NCI-H69 (cell line): ENCODE measurements around the gene SCARB2.
"Not testable (repeated sequence)": the region's sequence is repeated elsewhere in the genome, so short reads cannot be mapped to it uniquely, and the experiment has no call there.

Experiments
- DNase-seq: peaks from one replicate; lab custom pipeline; 2025; lab: John Stamatoyannopoulos, UW

SCARB2 gene, protein sequence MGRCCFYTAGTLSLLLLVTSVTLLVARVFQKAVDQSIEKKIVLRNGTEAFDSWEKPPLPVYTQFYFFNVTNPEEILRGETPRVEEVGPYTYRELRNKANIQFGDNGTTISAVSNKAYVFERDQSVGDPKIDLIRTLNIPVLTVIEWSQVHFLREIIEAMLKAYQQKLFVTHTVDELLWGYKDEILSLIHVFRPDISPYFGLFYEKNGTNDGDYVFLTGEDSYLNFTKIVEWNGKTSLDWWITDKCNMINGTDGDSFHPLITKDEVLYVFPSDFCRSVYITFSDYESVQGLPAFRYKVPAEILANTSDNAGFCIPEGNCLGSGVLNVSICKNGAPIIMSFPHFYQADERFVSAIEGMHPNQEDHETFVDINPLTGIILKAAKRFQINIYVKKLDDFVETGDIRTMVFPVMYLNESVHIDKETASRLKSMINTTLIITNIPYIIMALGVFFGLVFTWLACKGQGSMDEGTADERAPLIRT

DNA sequence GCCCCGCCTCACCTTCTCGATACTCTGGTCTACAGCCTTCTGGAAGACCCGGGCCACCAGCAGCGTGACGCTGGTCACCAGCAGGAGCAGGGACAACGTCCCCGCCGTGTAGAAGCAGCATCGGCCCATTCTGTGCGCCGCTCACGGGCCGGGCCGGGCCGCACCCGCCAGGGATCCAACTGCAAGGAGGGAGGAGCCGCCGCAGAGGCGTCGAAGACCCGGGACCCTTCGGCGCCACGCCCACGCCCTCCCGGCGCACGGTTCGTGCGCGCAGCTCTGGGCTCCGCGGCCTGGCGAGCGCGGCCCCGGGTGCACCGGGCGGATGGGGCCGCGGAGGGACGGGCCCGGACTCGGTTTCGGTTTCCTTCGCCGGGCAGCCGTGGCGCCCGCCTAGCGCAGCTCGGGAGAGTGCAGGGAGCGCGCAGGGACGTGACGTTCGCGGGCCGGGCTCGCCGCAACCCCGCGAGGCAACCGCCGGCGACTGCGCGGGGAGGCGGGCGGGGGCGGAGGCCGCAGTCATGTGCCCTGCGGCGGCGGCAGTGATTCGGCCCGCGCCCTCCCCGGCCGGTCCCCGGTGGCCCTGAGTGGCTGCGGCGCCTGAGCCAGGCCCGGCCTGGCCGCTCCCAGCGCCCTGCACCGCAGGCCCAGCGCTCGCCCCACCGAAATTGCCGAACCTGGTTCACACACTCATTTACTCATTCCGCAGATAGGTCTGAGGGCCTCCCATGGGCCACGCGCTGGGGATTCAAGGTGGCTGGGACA, at the start of gene SCARB2:
Gene SCARB2, minus strand, starts transcription at position 410 of the 762 bp plus-strand sequence. Its CDS starts 281 bp downstream, at position 129.
- peak; percentile 87 for DNase-seq

DNA sequence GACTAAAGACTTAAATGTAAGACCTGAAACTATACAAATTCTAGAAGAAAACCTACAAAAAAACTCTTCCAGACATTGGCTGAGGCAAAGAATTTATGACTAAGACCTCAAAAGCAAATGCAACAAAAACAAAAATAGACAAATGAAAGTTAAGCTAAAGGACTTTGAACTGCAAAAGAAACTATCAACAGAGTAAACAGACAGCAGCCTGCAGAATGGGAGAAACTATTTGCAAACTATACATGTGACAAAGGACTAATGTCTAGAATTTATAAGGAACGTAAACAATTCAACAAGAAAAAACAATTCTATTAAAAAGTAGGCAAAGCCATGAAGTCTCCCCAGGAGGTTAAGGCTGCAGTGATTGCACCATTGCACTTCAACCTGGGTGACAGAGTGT, 46.9 kb upstream of the SCARB2 start:
- no peak for DNase-seq

DNA sequence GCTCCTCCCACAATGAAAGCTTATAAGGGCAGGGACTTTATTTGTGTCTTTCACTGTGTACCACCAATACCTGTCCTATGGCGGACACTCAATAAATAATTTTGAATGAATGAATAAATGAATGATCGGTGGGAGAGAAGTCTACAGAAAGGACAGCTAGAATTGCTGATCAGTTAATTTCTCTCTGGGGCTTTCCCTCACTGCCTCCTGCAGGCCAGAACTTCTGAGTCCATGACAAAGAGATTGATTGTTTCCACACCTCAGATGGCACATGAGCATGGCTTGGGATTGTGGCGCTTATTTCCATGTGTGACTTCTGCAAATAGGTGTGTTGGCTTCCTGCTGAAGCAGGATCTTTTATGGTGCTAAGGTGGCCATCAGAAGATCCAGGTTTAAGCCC, 44.2 kb upstream of the SCARB2 start:
- no peak for DNase-seq

DNA sequence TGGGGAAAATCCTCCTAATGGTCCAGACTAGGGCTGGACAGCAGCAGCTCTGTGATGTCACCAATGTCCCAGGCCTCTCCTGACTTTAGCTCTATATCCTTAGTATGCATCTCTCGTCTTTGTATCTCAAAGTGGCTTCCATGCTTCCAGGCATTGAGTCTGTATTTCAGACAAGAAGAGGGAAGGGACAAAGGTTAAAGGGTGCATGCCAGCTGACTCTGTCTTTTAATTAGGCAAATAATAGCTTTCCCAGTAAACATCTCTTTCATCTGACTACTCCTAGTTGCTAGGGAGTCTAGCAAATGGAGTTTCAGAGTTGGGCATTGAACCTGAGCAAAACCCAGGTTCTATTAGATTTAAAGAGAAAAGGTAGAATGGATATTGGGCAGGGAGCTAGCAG, 43.3 kb upstream of the SCARB2 start:
- no peak for DNase-seq

DNA sequence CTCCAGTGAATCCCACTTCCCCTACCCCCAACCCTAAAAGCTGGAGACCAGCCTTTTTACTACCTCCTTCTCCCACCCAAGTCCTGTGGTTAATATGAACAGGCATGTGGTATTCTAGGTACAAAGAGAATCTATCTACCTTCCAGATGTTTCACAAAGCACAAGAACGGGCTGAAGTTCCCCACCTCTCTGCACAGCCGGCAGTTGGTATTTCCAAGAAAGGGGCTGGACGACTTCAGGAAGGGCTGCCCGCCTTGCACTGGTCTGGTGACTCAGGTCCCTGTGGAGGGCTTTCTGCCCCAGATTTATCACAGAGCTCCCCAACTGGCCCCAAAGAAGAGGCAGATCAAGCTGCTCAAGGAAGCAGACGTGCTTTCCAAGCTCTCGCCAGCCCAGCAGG, 42.4 kb upstream of the SCARB2 start:
- DNase-seq: no peak

DNA sequence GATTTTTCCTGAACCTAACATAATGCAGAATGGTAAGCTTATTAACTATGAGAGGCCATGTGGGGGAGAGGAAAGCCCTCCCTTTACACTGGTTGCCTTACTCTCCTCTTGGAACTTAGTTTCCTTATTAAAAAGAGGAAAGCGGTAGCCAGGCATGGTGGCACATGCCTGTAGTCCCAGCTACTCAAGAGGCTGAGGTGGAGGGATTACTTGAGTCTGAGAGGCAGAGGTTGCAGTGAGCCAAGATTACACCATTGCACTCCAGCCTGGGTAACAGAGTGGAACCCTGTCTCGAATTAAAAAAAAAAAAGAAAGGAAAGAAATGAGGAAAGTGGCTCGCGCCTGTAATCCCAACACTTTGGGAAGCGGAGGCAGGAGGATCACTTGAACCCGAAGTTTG, 39.9 kb upstream of the SCARB2 start:
- no peak for DNase-seq

DNA sequence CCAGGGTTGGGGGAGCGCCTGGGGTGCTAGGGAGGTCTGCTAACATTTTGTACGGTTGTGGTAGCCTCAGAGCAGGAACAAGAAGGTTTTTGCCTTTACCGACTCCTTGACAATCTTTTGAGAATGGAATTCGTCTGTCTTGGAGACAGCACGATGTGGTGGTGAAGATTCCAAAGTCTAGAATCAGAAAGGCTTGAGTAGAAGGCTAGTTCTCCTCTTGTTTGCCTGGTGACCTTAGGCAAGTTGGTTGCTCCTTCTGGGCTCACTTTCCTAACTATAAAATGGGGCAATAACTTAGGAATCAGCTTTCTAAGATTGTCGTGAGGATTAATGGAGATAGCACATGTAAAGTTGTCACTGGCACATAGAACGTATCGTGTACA, 38.6 kb upstream of the SCARB2 start:
- no peak for DNase-seq

DNA sequence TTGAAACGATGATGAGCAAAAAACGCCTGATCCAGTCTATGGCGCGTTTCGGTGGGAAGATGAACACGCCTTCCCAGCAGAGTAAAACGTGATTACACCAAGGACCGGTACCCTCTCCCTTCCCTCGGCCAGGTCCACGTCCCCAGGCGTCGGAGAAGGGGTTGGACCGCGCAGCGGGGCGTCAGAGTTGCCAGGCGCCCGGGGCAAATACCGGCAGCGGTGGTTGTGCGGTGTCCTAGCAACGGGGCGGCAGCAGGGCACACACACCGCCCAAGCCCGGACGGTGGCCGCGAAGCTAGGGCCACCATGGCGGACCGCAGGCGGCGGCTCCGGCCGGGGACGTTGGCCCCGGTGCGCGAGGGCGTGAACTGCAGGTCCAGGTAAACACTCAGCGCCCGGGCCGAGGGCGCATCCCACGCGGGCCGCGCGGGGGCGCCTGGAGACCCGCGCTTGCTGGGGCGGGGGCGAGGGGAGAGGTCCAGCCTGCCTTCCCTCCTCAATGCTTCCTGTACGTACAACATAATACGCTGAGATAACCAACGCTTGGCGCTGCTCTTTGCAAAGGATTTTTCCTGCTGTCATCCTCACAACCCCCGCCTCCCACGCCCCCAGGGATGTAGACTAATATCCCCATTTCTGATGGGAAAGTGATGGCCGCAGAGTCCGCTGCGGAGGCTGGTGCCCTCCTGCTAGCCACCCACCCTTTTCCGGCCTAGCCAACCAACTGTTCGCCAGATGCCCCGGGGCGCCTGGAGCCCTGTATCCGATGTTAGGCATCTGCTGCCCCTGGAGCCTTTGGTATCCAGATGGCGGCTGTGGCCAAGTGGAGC, 38.0 kb upstream of the SCARB2 start, which contains the start of gene FAM47E:
Gene FAM47E, plus strand, starts transcription at position 281 of the 830 bp plus-strand sequence. Its CDS starts 26 bp downstream, at position 307.
- peak; percentile 92 for DNase-seq

DNA sequence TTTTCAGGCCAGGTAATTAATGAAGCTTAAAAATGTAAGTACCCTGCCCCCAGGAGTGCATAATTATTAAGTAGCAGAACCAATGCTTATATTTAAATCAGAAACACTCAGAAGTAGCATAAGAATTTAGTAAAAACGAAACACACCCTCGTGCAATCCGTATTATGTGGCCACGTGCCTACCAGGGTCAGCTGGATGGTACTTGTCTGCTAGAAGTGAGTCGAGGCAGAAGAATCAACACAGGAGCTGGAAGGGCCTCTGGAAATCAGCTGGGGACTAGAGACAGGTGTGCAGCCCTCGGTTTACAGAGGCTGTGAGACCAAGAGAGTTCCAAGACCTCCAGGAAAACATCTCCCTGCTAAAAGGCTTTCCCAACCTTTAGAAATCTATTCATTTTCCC, 37.3 kb upstream of the SCARB2 start:
- DNase-seq: peak; percentile 35

DNA sequence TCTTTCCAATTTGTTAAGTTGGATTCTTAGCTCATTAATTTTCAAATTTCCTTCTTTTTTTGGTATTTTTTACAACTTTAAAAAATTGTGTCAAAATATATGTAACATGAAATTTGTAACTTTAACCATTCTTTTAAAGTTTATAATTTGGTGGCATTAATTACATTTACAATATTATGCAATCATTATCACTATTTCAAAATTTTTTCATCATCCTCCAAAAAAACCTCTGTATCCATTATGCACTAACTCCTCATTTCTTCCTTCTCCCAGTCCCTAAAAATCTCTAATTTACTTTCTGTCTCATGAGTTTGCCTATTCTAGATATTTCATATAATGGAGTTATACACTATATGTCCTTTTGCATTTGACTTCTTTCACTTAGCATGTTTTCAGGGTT, 33.2 kb upstream of the SCARB2 start:
- DNase-seq: no peak

DNA sequence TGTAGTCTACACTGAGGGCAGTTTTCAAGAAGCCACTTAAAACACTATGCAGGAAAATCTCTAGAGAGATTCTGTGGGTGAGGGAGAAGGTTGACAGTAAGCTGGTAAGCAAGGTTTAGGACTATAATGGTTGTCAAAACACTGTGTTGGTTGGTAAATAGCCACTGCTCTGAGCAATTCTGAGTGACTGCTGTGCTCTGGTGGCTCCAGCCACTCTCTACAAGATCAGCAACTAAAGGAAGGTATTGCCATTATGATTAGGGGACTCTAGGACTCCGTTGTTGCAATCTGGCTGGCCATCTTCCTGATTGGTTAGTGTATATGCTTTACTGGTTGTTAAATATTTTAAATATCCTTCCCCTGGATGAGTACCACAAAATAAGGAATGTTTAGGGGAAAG, 32.4 kb upstream of the SCARB2 start:
- no peak for DNase-seq

DNA sequence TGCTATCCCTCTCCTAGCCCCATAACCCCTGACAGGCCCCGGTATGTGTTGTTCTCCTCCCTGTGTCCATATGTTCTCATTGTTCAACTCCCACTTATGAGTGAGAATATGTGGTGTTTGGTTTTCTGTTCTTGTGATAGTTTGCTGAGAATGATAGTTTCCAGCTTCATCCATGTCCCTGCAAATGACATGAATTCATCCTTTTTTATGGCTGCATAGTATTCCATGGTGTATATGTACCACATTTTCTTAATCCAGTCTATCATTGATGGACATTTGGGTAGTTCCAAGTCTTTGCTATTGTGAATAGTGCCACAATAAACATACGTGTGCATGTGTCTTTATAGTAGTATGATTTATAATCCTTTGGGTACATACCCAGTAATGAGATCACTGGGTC, 30.3 kb upstream of the SCARB2 start:
- DNase-seq: not testable (repeated sequence)

DNA sequence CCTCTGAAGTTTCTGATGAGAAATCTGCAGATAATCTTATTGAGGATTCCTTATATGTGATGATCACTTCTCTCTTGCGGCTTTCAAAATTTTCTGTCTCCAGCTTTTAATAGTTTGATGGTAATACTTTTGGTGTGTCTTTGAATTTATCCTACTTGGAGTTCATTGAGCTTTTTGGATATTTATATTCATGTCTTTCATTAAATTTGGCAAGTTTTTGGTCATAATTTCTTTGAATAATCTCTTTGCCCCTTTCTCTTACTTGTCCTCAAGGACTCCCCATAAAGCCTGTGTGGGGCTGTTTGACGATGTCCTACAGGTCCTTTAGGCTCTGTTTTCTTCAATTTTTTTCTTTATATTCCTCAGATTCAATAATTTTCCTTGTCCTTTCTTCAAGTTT, 26.6 kb upstream of the SCARB2 start:
- no peak for DNase-seq

DNA sequence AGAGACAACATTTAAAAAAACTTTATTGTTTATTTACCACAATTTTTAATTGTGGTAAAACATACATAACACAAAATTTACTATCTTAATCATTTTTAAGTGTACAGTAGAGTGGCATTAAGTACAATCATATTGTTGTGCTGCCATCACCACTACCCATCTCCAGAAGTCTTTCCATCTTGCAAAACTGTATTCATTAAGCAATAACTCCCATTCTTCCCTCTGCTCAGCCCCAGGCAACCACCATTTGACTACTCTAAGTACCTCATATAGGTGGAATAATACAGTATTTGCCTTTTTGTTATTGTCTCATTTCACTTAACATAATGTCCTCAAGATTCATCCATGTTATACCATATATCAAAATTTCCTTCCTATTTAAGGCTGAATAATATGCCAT, 25.1 kb upstream of the SCARB2 start:
- DNase-seq: no peak

DNA sequence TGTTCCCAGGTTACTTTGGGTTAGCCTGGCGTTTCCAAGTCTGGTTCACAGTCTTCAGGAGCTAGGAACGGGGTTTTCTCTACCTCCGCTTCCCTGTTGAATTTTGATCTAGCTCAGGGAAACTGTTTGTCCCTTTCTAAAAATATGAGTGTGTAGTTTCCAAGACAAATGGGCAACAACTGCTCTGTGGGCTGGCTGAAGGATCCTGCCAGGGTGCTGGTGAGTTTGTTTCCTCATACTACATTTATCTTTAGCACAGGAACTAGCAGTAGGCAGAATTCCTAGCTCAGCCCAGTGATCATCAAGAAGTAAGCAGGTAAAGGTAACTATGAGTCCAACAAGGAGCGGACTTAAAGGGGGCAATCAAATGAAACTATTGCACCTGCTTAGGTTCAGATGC, 24.6 kb upstream of the SCARB2 start:
- DNase-seq: no peak

DNA sequence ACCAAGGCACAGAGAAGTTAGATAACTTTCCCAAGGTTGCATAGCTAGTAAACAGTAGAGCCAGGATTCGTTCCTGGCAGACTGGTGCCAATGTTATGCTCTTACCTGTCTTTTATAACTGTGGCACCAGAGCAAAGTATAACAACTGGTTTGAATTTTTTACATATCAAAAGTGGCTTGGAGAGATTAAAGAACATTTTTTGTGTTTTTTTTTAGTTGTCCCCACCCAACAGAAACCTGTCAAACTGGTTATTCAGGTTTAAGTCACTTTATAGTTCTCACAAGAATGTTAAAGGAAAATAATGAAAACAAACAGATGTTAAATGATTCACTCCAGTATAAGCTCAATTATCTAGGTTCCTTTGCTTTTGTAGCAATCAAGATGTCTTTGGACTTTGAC, 22.3 kb upstream of the SCARB2 start:
- no peak for DNase-seq

DNA sequence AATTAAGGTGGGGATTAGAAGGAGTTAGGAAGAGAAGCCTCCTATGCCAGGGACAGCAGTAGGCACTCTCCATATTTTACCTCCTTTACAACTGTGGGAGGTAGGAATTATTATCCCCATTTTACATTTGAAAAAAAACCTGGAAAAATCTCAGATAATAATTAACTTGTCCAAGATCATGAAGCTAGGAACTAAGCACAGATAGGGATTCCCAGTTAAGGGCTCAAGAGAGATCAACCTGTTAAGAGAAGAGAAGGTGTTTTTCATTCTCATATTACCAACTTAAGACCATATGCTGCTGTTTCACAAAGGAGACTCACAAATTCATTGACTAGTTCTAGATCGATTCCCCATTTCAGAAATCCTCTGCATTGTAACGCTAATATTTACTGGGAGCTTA, 21.8 kb upstream of the SCARB2 start:
- no peak for DNase-seq

DNA sequence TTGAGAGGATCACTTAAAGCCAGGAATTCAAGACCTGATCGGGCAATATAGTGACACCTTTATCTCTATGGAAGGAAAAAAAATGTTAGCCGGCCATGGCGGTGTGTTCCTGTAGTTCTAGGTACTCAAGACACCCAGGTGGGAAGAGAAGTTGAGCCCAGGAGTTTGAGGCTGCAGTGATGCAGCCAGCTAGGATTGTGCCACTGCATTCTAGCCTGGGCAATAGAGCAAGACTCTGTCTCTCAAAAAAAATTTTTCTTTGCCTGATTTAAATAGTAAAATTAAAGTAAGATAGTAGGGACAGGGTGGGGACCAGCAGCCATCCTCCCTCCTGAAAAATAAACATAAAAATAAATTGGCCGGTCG, 21.0 kb upstream of the SCARB2 start:
- no peak for DNase-seq

DNA sequence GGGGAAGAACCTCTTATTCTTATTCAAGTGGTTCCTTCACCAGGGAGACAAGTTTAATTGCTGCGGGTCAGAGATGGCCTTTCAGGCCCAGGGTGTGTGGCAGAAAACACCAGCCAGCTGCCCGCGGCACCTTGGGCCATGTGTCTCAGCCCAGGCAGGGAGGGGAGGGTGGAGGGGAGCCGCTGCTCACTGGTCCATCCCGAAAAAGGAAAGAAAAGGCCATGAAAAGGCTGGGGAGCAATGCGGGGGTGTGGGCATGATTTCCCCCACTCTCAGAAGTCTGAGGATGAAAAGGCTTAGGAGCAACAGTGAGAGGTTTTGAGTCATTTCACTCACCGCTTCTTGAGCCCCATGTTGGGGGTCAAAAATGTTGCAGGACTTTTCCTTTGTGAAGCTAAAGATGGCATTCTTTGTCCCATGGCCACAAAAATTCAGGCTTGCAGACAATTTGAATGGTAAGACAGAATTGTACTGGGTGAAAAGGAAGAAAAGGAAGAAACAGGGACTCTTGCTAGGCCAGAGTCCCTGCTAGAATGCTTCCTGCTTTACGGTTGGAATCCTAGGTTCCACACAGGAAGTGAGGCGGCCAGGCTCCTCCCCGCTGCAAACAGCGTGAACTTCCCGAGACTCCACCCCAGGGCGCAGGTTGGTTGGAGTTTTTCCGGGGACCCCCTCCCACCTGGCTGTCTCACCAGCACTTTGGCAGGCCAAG, 20.5 kb upstream of the SCARB2 start:
- peak; percentile 53 for DNase-seq

DNA sequence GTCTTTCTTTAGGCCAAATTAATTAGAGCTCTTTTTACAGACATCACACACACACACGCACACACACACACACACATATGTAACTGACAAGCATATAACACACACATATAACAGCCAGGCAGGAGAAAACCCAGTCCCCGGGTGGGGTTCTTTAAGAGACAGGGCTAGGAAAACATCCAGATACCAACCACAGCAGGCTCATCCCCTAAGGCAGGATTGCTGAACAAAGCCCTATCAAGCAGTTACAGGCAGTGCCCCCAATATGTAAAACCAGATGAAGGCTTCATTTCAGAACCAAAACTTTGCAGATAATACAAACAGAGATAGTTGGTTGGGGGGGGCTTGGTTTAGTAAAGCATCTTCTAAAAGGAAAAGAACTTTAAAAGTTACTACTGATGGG, 19.9 kb upstream of the SCARB2 start:
- peak; percentile 82 for DNase-seq

DNA sequence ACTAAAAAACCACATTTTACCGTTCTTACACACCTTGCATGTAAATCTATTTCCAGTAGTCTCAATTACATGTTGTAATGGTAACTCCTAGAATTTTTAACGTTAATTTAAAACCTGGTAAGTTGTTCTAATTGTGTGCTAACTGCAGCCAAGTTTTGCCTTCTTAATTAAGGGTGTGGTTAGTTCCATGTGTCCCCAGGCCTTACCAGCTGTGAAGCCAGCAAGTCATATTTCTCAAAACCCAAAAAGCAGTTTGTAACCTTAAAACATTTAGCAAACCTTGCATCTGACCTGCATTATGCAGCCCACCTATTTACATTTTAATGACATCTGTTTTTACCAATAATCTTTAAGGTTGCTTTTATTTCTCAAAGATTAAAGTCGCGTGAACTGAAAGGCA, 19.5 kb upstream of the SCARB2 start:
- peak; percentile 68 for DNase-seq

DNA sequence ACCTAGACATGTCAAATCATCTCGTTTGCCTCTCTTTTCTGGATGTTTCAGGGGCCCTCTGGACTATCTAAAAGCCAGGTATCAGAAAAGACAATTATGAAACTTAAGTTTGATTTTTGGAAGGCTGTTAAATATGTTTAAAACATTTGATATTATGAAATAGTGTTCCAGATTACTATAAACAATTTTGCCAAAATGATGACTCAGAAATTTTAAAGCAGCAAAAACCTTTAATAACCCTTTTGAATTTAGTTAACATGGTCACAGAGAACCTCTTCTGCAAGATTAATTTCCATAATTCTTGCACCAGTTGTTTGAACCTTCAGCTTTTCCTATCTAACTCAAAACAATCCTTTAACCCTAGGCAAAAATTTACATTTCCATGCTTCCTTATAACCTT, 19.1 kb upstream of the SCARB2 start:
- DNase-seq: peak; percentile 32
